ENCODE measurements around the gene SLMAP. TPM values are rescaled to one million over a fixed set of nuclear protein-coding genes. Genes with fewer than 3 reads are reported as not detected.

Gene SLMAP
- total RNA-seq, 4 donors from 2014 or later: 46.9 to 162 (median 67.9) TPM

DNA sequence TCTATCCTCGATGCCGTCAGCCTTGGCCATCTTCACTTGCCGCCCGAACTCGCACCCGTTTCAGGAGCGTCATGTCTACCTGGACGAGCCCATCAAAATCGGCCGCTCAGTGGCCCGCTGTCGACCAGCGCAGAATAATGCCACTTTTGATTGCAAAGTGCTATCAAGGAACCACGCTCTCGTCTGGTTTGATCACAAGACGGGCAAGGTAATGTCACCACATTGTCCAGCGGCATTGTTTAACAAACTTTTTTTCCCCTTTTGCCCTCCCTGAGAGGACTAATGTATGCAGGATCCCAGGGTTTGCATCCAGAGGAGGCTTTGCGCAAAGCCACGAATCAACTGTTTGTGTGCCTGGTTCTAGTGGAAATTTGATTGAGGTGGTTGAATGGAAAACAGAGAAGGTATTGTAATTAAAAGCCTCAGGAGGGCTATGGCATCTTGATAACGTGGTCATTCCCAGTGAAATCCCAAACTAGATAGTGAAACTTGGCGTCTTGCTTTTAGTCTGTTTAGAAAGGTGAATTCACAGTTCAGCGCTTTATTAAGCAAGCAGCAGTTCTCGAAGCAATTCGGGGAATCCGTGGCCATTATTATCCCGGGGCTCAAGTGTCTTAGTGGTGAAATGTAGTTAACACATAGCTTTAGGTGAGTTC is 1.7 kb downstream of the SLMAP start:
- peaks cover 0 to 22% (median 0%) of the 10 kb centered on the region in 3 donors for H3K36me3 ChIP-seq
- TF ChIP-seq, protein P1, sequence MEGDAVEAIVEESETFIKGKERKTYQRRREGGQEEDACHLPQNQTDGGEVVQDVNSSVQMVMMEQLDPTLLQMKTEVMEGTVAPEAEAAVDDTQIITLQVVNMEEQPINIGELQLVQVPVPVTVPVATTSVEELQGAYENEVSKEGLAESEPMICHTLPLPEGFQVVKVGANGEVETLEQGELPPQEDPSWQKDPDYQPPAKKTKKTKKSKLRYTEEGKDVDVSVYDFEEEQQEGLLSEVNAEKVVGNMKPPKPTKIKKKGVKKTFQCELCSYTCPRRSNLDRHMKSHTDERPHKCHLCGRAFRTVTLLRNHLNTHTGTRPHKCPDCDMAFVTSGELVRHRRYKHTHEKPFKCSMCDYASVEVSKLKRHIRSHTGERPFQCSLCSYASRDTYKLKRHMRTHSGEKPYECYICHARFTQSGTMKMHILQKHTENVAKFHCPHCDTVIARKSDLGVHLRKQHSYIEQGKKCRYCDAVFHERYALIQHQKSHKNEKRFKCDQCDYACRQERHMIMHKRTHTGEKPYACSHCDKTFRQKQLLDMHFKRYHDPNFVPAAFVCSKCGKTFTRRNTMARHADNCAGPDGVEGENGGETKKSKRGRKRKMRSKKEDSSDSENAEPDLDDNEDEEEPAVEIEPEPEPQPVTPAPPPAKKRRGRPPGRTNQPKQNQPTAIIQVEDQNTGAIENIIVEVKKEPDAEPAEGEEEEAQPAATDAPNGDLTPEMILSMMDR (IDR thresholded peaks at IDR 0.05): no peak
- TF ChIP-seq POLR2A (IDR thresholded peaks at IDR 0.05): no peak
- peak overlapping the region; percentile 90 to 98 (median 98) for H3K4me3 ChIP-seq
- H3K9me3 ChIP-seq: no peaks in the 10 kb centered on the region
- no peaks in the 10 kb centered on the region for H3K27me3 ChIP-seq
- no peak for DNase-seq
- WGBS, 2 donors: 28 to 35% methylated on average over 25 to 26 of the region's 26 CpGs
- H3K27ac ChIP-seq: peak overlapping the region; percentile 95 to 98 (median 97)
- peaks cover 0 to 83% (median 31%) of the 10 kb centered on the region in 3 donors for H3K4me1 ChIP-seq
- intact Hi-C loops (cut with DNase I): loop anchor here (2.0 to 5.0 kb wide), 2 partner anchors 65 to 160 kb away; partner anchors contain the start of genes ARF4 and DENND6A

DNA sequence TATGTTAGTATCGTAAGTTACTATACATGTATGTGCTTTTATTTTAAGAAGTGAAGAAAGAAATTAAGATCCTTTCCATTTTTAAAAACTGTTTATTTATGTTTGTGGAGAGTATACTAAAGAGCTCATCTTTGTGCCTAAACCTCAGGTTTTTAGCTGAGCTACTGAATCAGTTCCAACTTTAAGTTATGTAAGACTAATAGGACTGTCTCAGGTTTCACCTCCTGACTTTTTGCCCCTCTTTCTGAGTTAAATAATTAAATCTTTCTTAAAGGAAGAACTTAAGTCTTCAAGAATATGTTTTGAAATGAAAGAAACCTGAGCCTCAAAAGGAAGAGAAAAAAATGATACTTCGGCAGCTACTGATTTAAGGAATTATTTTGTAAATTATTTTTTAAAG is 2.6 kb downstream of the SLMAP start:
- H3K27ac ChIP-seq: peak overlapping the region in 1 of 4 donors; percentile 98
- no peaks in the 10 kb centered on the region for H3K27me3 ChIP-seq
- no peak for TF ChIP-seq POLR2A (IDR thresholded peaks at IDR 0.05)
- TF ChIP-seq, protein P1 (IDR thresholded peaks at IDR 0.05): no peak
- WGBS, 2 donors: 30 to 48% methylated on average over 2 of the region's 2 CpGs
- peaks cover 0 to 86% (median 34%) of the 10 kb centered on the region in 3 donors for H3K4me1 ChIP-seq
- no peak for DNase-seq
- H3K4me3 ChIP-seq: peak overlapping the region in 3 of 4 donors; percentile 90 to 98 (median 98)
- H3K36me3 ChIP-seq: peaks cover 0 to 22% (median 0%) of the 10 kb centered on the region in 3 donors
- H3K9me3 ChIP-seq: no peaks in the 10 kb centered on the region
- intact Hi-C loops (cut with DNase I): loop anchor here (5.0 kb wide), 1 partner anchor 161 kb away; the partner anchor contains the start of gene ARF4

DNA sequence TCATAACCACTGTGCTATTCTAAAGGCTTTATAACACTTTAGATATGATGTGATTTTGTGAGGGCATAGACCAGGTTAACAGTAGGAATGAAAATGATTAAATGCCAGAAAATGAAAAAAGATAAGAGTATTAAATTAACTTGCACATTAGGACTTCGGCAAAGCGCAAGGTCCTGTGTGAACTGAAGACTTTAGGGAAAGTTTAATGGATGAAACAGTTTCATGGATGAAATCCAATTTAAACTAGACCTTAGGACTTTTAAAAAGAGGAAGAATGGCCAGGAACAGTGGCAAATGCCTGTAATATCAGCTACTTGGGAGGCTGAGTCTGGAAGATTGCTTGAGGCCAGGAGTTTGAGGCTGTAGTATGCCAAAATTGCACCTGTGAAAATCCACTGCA is 8.7 kb downstream of the SLMAP start:
- no peaks in the 10 kb centered on the region for H3K9me3 ChIP-seq
- no peak for DNase-seq
- H3K4me1 ChIP-seq: peaks cover 0 to 73% (median 24%) of the 10 kb centered on the region in 3 donors
- H3K36me3 ChIP-seq: peaks cover 0 to 28% (median 0%) of the 10 kb centered on the region in 3 donors
- no peak overlapping the region for H3K4me3 ChIP-seq
- TF ChIP-seq POLR2A (IDR thresholded peaks at IDR 0.05): no peak
- TF ChIP-seq, protein P1 (IDR thresholded peaks at IDR 0.05): no peak
- intact Hi-C loops (cut with DNase I): loop anchor here (10.0 kb wide), 1 partner anchor 70 kb away; no protein-coding TSS in a partner anchor
- no peaks in the 10 kb centered on the region for H3K27me3 ChIP-seq
- H3K27ac ChIP-seq: no peak overlapping the region
- 92 to 98% methylated on average over 2 of the region's 2 CpGs for WGBS, 2 donors

DNA sequence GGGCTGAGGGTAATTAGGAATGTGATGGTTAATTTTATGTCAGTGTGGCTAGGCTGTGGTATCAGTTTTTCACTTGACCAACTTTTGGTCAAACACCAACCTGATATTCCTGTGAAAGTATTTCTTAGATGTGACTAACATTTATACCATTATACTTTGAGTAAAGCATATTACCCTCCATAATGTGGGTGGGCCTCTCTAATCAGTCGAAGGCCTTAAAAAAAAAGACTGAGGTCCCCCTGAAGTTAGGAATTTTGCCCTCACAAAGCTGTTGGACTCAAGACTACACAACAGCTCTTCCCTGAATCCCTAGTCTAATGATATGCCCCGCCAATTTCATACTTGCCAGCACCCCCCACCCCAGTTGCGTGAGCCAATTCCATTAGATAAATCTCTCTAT is 12.5 kb downstream of the SLMAP start:
- intact Hi-C loops (cut with DNase I): loop anchor here (10.0 kb wide), 1 partner anchor 66 kb away; no protein-coding TSS in a partner anchor
- no peaks in the 10 kb centered on the region for H3K27me3 ChIP-seq
- TF ChIP-seq POLR2A (IDR thresholded peaks at IDR 0.05): no peak
- TF ChIP-seq, protein P1 (IDR thresholded peaks at IDR 0.05): no peak
- peaks cover 4 to 50% (median 11%) of the 10 kb centered on the region in 3 donors for H3K4me1 ChIP-seq
- no peak for DNase-seq
- H3K27ac ChIP-seq: no peak overlapping the region
- peaks cover 0 to 11% (median 0%) of the 10 kb centered on the region in 3 donors for H3K36me3 ChIP-seq
- 97 to 98% methylated on average over 3 of the region's 3 CpGs for WGBS, 2 donors
- no peaks in the 10 kb centered on the region for H3K9me3 ChIP-seq
- H3K4me3 ChIP-seq: no peak overlapping the region
